NCI-H748 (cell line): ENCODE data around the gene ATN1.
A peak's percentile ranks its signal among the peaks of the same experiment; 100 is the strongest.
"Not testable (repeated sequence)": the region's sequence is repeated elsewhere in the genome, so short reads cannot be mapped to it uniquely, and the experiment has no call there.

Source experiments
- DNase-seq: peaks from one replicate; lab custom pipeline; 2025; ENCODE audit not compliant: unreplicated experiment; lab: John Stamatoyannopoulos, UW

ATN1 gene

GRCh38 chr12:6903722-6904121 lies 24.0 kb upstream of the ATN1 start:
- DNase-seq, result no peak

- DNase-seq, result peak; percentile 98
Observed at GRCh38 chr12:6904280-6905276, 23.2 kb upstream of the ATN1 start, which contains the start of gene LRRC23. TSS of gene LRRC23 (plus strand) at chr12:6904822. CDS start at chr12:6905634, 812 bp downstream.

- DNase-seq, result no peak
Observed at GRCh38 chr12:6905414-6906040, 22.2 kb upstream of the ATN1 start.

- DNase-seq, result not testable (repeated sequence)
Observed at GRCh38 chr12:6908141-6908540, 19.6 kb upstream of the ATN1 start.

GRCh38 chr12:6909421-6910145 lies 18.2 kb upstream of the ATN1 start:
- peak; percentile 3 for DNase-seq

- no peak for DNase-seq
Observed at GRCh38 chr12:6912164-6912935, 15.4 kb upstream of the ATN1 start.

- peak; percentile 70 for DNase-seq
Observed at GRCh38 chr12:6914246-6914946, 13.4 kb upstream of the ATN1 start, which contains the start of gene ENO2. TSS of gene ENO2 (plus strand) at chr12:6914580. CDS start at chr12:6915833, 1,253 bp downstream.

- peak; percentile 62 for DNase-seq
Observed at GRCh38 chr12:6914947-6915788, 12.6 kb upstream of the ATN1 start.

GRCh38 chr12:6915789-6916285 lies 11.9 kb upstream of the ATN1 start:
- no peak for DNase-seq

GRCh38 chr12:6916426-6917200 lies 11.1 kb upstream of the ATN1 start:
- no peak for DNase-seq

- DNase-seq, result no peak
Observed at GRCh38 chr12:6917491-6918231, 10.1 kb upstream of the ATN1 start.

GRCh38 chr12:6919588-6919987 lies 8.2 kb upstream of the ATN1 start:
- DNase-seq, result no peak

GRCh38 chr12:6921539-6921938 lies 6.2 kb upstream of the ATN1 start:
- no peak for DNase-seq

- DNase-seq, result no peak
Observed at GRCh38 chr12:6921996-6922946, 5.5 kb upstream of the ATN1 start.

- no peak for DNase-seq
Observed at GRCh38 chr12:6923003-6923732, 4.6 kb upstream of the ATN1 start.

GRCh38 chr12:6923851-6924250 lies 3.9 kb upstream of the ATN1 start:
- DNase-seq, result no peak
